H9 (cell line): ENCODE measurements around the gene WSB1. TPM values are rescaled to one million over a fixed set of nuclear protein-coding genes. Genes with fewer than 3 reads are reported as not detected.

Source experiments
- DNase-seq: peaks from one replicate; pipeline ENCODE4 v3.0.0-alpha.2; 2017
- H2AFZ ChIP-seq: one replicate; pipeline ENCODE4 v1.6.1; 2013; ENCODE audit warnings: mild to moderate bottlenecking, low read length, control low read depth, moderate library complexity
- H2AK5ac ChIP-seq: 2 replicates; pipeline ENCODE4 v1.6.1; 2013; ENCODE audit warnings: low read length, control low read depth, mixed read lengths; ENCODE audit not compliant: insufficient read length
- H2BK120ac ChIP-seq: one replicate; pipeline ENCODE4 v1.6.1; 2013; ENCODE audit warnings: low read depth, mild to moderate bottlenecking, low read length, control low read depth, inconsistent platforms; ENCODE audit not compliant: poor library complexity, severe bottlenecking
- H2BK12ac ChIP-seq: 2 replicates; pipeline ENCODE4 v1.6.1; 2013; ENCODE audit warnings: low read length, control low read depth, mixed read lengths, low read depth; ENCODE audit not compliant: insufficient read length
- H2BK15ac ChIP-seq: 2 replicates; pipeline ENCODE4 v1.6.1; 2013; ENCODE audit warnings: low read depth, low read length, control low read depth
- H2BK20ac ChIP-seq: one replicate; pipeline ENCODE4 v1.6.1; 2013; ENCODE audit warnings: low read depth, mild to moderate bottlenecking, low read length, control low read depth, inconsistent platforms; ENCODE audit not compliant: poor library complexity, severe bottlenecking
- H2BK5ac ChIP-seq: 2 replicates; pipeline ENCODE4 v1.6.1; 2013; ENCODE audit warnings: low read length, control low read depth, mixed read lengths; ENCODE audit not compliant: insufficient read length
- H3K14ac ChIP-seq: 2 replicates; pipeline ENCODE4 v1.6.1; 2013; ENCODE audit warnings: low read length, control low read depth; ENCODE audit not compliant: insufficient read depth
- H3K18ac ChIP-seq: 2 replicates; pipeline ENCODE4 v1.6.1; 2013; ENCODE audit warnings: low read depth, mild to moderate bottlenecking, mixed read lengths, low read length, control low read depth; ENCODE audit not compliant: insufficient read length
- H3K23ac ChIP-seq: 2 replicates; pipeline ENCODE4 v1.6.1; 2013; ENCODE audit warnings: low read length, control low read depth, mixed read lengths, low read depth; ENCODE audit not compliant: insufficient read length
- H3K23me2 ChIP-seq: 2 replicates; pipeline ENCODE4 v1.6.1; 2013; ENCODE audit warnings: low read depth, mild to moderate bottlenecking, mixed read lengths, low read length, control low read depth; ENCODE audit not compliant: insufficient read length, poor library complexity, severe bottlenecking
- H3K27ac ChIP-seq: 2 replicates; pipeline ENCODE4 v1.5.1; 2013; ENCODE audit warnings: low read length, control low read depth, mixed read lengths, low read depth; ENCODE audit not compliant: insufficient read length
- H3K27me3 ChIP-seq: 2 replicates; pipeline ENCODE4 v1.6.1; 2013; ENCODE audit warnings: low read length, control low read depth, inconsistent platforms; ENCODE audit not compliant: insufficient read depth
- H3K4ac ChIP-seq: 2 replicates; pipeline ENCODE4 v1.6.1; 2013; ENCODE audit warnings: low read depth, mild to moderate bottlenecking, control low read depth, inconsistent platforms, low read length, moderate library complexity
- H3K4me1 ChIP-seq: 2 replicates; pipeline ENCODE4 v1.6.1; 2013; ENCODE audit warnings: low read length, control low read depth, inconsistent platforms; ENCODE audit not compliant: insufficient read depth
- H3K4me2 ChIP-seq: 2 replicates; pipeline ENCODE4 v1.6.1; 2013; ENCODE audit warnings: low read length, control low read depth, mixed read lengths; ENCODE audit not compliant: insufficient read length, insufficient read depth
- H3K56ac ChIP-seq: 2 replicates; pipeline ENCODE4 v1.6.1; 2013; ENCODE audit warnings: low read depth, mild to moderate bottlenecking, mixed read lengths, low read length, control low read depth; ENCODE audit not compliant: insufficient read length
- H3K79me1 ChIP-seq: 2 replicates; pipeline ENCODE4 v1.6.1; 2013; ENCODE audit warnings: low read depth, mild to moderate bottlenecking, moderate library complexity, low read length, control low read depth, inconsistent platforms; ENCODE audit not compliant: insufficient read depth, poor library complexity, severe bottlenecking
- H3K79me2 ChIP-seq: 2 replicates; pipeline ENCODE4 v1.6.1; 2013; ENCODE audit warnings: low read length, control low read depth, inconsistent platforms; ENCODE audit not compliant: insufficient read depth
- H3K9ac ChIP-seq: 2 replicates; pipeline ENCODE4 v1.6.1; 2013; ENCODE audit warnings: low read length, control low read depth, mixed read lengths; ENCODE audit not compliant: insufficient read length; ENCODE audit errors: extremely low read depth
- H3K9me3 ChIP-seq: one replicate; pipeline ENCODE4 v1.6.1; 2013; ENCODE audit warnings: low read depth, low read length, inconsistent platforms; ENCODE audit not compliant: control insufficient read depth
- H3T11ph ChIP-seq: one replicate; pipeline ENCODE4 v1.6.1; 2013; ENCODE audit warnings: mild to moderate bottlenecking, low read length, control low read depth, inconsistent platforms
- H4K20me1 ChIP-seq: one replicate; pipeline ENCODE4 v1.6.1; 2013; ENCODE audit not compliant: control insufficient read depth, insufficient read length, insufficient read depth
- H4K5ac ChIP-seq: 2 replicates; pipeline ENCODE4 v1.6.1; 2013; ENCODE audit warnings: low read depth, mild to moderate bottlenecking, mixed read lengths, low read length, control low read depth; ENCODE audit not compliant: insufficient read length
- H4K8ac ChIP-seq: replicated peaks from 2 replicates; pipeline ENCODE4 v1.6.1; 2013; ENCODE audit warnings: low read length, control low read depth, mixed read lengths, low read depth; ENCODE audit not compliant: insufficient read length
- H4K91ac ChIP-seq: 2 replicates; pipeline ENCODE4 v1.6.1; 2013; ENCODE audit warnings: low read depth, mild to moderate bottlenecking, moderate library complexity, mixed read lengths, low read length, control low read depth; ENCODE audit not compliant: insufficient read length
- H3K27ac Mint-ChIP-seq, 3 experiments: 2 replicates in 2 of 3; 3 replicates in 1 of 3; pipeline ENCODE4 v1.8.0; 2020 to 2021; ENCODE audit warnings: mixed read lengths in 3 of 3, mild to moderate bottlenecking in 1 of 3, moderate library complexity in 1 of 3
- H3K27me3 Mint-ChIP-seq: 2 replicates; pipeline ENCODE4 v1.8.0; 2021; ENCODE audit warnings: low read depth, mild to moderate bottlenecking, moderate library complexity, mixed read lengths
- H3K36me3 Mint-ChIP-seq, 3 experiments: 2 replicates in 2 of 3; 3 replicates in 1 of 3; pipeline ENCODE4 v1.8.0; 2020 to 2021; ENCODE audit warnings: low read depth in 3 of 3, mixed read lengths in 3 of 3; ENCODE audit not compliant: insufficient read depth in 1 of 3
- H3K4me1 Mint-ChIP-seq, 2 experiments: 2 replicates each; pipeline ENCODE4 v1.8.0; 2020; ENCODE audit warnings: mixed read lengths in 2 of 2
- H3K4me3 Mint-ChIP-seq, 2 experiments: 2 replicates in 1 of 2; 3 replicates in 1 of 2; pipeline ENCODE4 v1.8.0; 2020 to 2021; ENCODE audit warnings: mild to moderate bottlenecking in 2 of 2, mixed read lengths in 2 of 2, moderate library complexity in 1 of 2
- H3K9me3 Mint-ChIP-seq, 2 experiments: 2 replicates in 1 of 2; 3 replicates in 1 of 2; pipeline ENCODE4 v1.8.0; 2020; ENCODE audit warnings: mild to moderate bottlenecking in 2 of 2, mixed read lengths in 2 of 2, moderate library complexity in 1 of 2
- WGBS: extraction: QIAGEN DNeasy Blood & Tissue Kit; methylation state at CpG from one replicate; pipeline ENCODE4 v1.1.7; 2013; ENCODE audit warnings: missing lambda C conversion rate, low lambda C conversion rate, mixed read lengths; ENCODE audit not compliant: insufficient read length; ENCODE audit errors: extremely low coverage; 5-methylcytosine and 5-hydroxymethylcytosine counted together
- total RNA-seq: library from RNA; stranded (reverse); gene quantifications from 2 replicates; pipeline ENCODE4 v1.2.1, GENCODE V29; 2021
- TF ChIP-seq, protein P1 (sequence below): fragments of 200-600 bp; sonication (generic); conservative IDR thresholded peaks from 3 replicates; pipeline ENCODE4 v1.8.0; 2021; ENCODE audit warnings: antibody characterized with exemption, mild to moderate bottlenecking

Gene WSB1
- total RNA-seq, 1 experiment from 2014 or later: 187 TPM

- no peak overlapping the region for H3K4me2 ChIP-seq
- H3K14ac ChIP-seq: no peak overlapping the region
- Mint-ChIP-seq H3K27me3 (no peaks in the 10 kb centered on the region; the same call in none of the 2 replicates), H3K9me3 (no peaks in the 10 kb centered on the region), H3K36me3 (no peaks in the 10 kb centered on the region), H3K4me1 (peaks cover 26 to 31% of the 10 kb centered on the region in 2 experiments), H3K27ac (no peak overlapping the region), H3K4me3 (no peak overlapping the region)
- H4K20me1 ChIP-seq: no peaks in the 10 kb centered on the region
- H4K91ac ChIP-seq: no peak overlapping the region
- no peaks in the 10 kb centered on the region for H3K79me2 ChIP-seq
- DNase-seq: peak; percentile 15
- no peak overlapping the region for H3K56ac ChIP-seq
- H3K27ac ChIP-seq: no peak overlapping the region
- no peaks in the 10 kb centered on the region for H3K79me1 ChIP-seq
- no peak overlapping the region for H2BK12ac ChIP-seq
- no CpG with 5 or more reads among the region's 7 CpGs for WGBS
- no peak overlapping the region for H2BK120ac ChIP-seq
- TF ChIP-seq, protein P1, sequence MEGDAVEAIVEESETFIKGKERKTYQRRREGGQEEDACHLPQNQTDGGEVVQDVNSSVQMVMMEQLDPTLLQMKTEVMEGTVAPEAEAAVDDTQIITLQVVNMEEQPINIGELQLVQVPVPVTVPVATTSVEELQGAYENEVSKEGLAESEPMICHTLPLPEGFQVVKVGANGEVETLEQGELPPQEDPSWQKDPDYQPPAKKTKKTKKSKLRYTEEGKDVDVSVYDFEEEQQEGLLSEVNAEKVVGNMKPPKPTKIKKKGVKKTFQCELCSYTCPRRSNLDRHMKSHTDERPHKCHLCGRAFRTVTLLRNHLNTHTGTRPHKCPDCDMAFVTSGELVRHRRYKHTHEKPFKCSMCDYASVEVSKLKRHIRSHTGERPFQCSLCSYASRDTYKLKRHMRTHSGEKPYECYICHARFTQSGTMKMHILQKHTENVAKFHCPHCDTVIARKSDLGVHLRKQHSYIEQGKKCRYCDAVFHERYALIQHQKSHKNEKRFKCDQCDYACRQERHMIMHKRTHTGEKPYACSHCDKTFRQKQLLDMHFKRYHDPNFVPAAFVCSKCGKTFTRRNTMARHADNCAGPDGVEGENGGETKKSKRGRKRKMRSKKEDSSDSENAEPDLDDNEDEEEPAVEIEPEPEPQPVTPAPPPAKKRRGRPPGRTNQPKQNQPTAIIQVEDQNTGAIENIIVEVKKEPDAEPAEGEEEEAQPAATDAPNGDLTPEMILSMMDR: no peak
- no peak overlapping the region for H4K8ac ChIP-seq
- H2BK5ac ChIP-seq: no peak overlapping the region
- no peaks in the 10 kb centered on the region for H3K9me3 ChIP-seq
- H3K18ac ChIP-seq: no peak overlapping the region
- H3T11ph ChIP-seq: no peak overlapping the region
- no peak overlapping the region for H2AK5ac ChIP-seq
- H3K9ac ChIP-seq: no peak overlapping the region
- no peaks in the 10 kb centered on the region for H3K27me3 ChIP-seq
- H3K4ac ChIP-seq: no peak overlapping the region
- no peaks in the 10 kb centered on the region; the same call in 1 of the 2 replicates for H3K4me1 ChIP-seq
- H4K5ac ChIP-seq: no peak overlapping the region
- H2AFZ ChIP-seq: no peak overlapping the region
- H2BK20ac ChIP-seq: no peak overlapping the region
- H2BK15ac ChIP-seq: no peak overlapping the region
- H3K23ac ChIP-seq: no peak overlapping the region
- no peaks in the 10 kb centered on the region for H3K23me2 ChIP-seq
Measured at GRCh38 chr17:27327397-27327796, 33.5 kb downstream of the WSB1 start.
